Stimulated activated naive CD8-positive, alpha-beta T cell treated with anti-CD3 and anti-CD28 coated beads, Interleukin-15, Interleukin-2, amounts not matched to agents 100 ng/mL and 50 ng/mL, for 24 hours (primary cell): ENCODE measurements around the gene CFAP44.
"Not testable (repeated sequence)": the region's sequence is repeated elsewhere in the genome, so short reads cannot be mapped to it uniquely, and the experiment has no call there.

ENCODE experiments used
- H3K27ac Mint-ChIP-seq: one replicate; pipeline ENCODE4 v1.8.0; 2021; ENCODE audit warnings: mild to moderate bottlenecking, mixed read lengths
- H3K27me3 Mint-ChIP-seq: one replicate; pipeline ENCODE4 v1.8.0; 2021; ENCODE audit warnings: mixed read lengths
- H3K36me3 Mint-ChIP-seq: one replicate; pipeline ENCODE4 v1.8.0; 2021; ENCODE audit warnings: low read depth, mixed read lengths
- H3K4me1 Mint-ChIP-seq: one replicate; pipeline ENCODE4 v1.8.0; 2021; ENCODE audit warnings: low read depth, mixed read lengths
- H3K4me3 Mint-ChIP-seq: one replicate; pipeline ENCODE4 v1.8.0; 2021; ENCODE audit warnings: mild to moderate bottlenecking, mixed read lengths
- H3K9me3 Mint-ChIP-seq: one replicate; pipeline ENCODE4 v1.8.0; 2021; ENCODE audit warnings: mixed read lengths

Gene CFAP44

DNA sequence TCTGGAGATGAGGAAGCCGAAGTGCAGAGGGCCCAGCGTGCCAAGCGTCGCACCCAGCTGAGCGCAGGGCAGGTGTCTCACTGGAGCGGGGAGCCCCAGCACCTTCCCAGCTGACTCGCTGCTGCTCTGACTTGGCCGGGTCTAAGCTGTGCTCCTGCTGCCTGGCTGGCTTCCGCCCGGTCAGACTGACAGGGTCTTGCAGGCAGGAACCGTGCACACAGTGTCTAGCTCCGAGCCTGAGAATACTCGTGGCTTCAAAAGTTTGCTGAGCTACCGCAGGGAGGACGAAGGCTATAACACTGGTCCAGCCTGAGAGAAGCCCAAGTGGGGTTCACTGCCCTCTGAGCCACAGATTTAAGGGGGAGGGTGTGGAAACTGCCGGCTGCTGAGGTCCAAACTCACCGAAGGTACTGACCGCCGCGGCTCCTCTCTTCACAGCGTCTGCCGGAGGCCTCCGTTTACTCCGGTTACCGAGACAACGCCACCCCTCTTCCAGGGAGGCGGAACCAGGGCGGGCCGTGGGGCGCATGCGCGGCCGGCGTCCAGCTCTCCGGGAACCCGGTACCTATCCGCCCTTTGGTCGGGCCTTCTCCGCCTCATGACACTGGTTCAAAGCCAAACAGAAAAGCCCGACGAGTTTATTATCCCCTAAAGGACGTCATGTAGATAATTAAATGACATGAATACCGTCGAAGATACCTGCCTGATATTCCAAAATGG, at the start of gene CFAP44:
Gene CFAP44, minus strand, starts transcription at position 443 of the 720 bp plus-strand sequence. CDS start 7,829 bp downstream, outside the sequence.
- Mint-ChIP-seq H3K4me3 (no peak within 1 kb of the TSS), H3K9me3 (no peaks in the 10 kb centered on the region), H3K4me1 (peaks cover 10% of the 10 kb centered on the region), H3K27ac (no peak within 1 kb of the TSS), H3K36me3 (peaks cover 37% of the 10 kb centered on the region), H3K27me3 (no peaks in the 10 kb centered on the region)

GRCh38 chr3:113485161-113485609, 43.9 kb upstream of the CFAP44 start:
- Mint-ChIP-seq H3K27me3 (no peaks in the 10 kb centered on the region), H3K4me3 (no peak overlapping the region), H3K4me1 (peaks cover 4% of the 10 kb centered on the region), H3K27ac (no peak overlapping the region), H3K36me3 (peaks cover 42% of the 10 kb centered on the region), H3K9me3 (no peaks in the 10 kb centered on the region)

DNA sequence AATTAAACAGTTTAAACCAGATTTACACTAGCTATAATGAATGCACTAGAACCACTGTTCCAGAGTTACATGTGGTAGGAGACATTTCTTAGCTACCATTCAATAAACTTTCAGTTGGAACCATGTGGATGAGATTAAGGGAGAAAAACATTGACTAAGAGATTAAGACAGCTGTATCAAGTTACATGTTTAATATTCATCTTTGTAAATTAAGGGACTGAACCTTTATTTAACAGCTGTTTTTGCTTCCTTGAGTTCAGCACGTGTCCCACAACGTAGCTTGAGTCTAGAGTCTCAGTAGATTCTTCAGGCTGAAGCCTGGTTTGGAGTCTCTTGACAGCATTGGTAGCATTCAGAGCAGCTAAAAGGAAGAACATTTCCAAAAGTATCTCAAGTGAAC, 27.2 kb upstream of the CFAP44 start:
- no peaks in the 10 kb centered on the region for H3K4me1 Mint-ChIP-seq
- no peak overlapping the region for H3K27ac Mint-ChIP-seq
- H3K36me3 Mint-ChIP-seq: peaks cover 65% of the 10 kb centered on the region
- no peaks in the 10 kb centered on the region for H3K27me3 Mint-ChIP-seq
- no peak overlapping the region for H3K4me3 Mint-ChIP-seq
- peaks cover 9% of the 10 kb centered on the region for H3K9me3 Mint-ChIP-seq

DNA sequence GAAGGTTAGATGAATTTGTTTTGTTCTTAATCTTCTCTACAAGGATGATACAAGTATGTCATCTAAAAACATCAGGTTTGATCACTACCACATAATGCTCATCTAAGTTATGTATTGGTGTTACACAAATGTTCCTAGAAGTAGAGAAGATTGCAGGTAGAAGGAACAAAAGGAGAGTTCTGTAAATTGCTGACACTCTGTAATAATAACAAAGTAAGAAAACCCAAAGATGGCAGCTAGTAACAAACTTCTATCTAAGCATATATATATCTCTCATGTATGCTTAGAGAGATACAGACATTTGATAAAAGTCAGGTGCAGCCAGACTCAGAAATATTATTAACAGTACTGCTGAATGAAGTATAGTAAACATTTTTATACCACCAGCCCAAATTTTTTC, 20.2 kb upstream of the CFAP44 start:
- Mint-ChIP-seq H3K36me3 (peaks cover 82% of the 10 kb centered on the region), H3K27me3 (no peaks in the 10 kb centered on the region), H3K9me3 (peaks cover 7% of the 10 kb centered on the region), H3K4me1 (no peaks in the 10 kb centered on the region), H3K27ac (no peak overlapping the region), H3K4me3 (no peak overlapping the region)

DNA sequence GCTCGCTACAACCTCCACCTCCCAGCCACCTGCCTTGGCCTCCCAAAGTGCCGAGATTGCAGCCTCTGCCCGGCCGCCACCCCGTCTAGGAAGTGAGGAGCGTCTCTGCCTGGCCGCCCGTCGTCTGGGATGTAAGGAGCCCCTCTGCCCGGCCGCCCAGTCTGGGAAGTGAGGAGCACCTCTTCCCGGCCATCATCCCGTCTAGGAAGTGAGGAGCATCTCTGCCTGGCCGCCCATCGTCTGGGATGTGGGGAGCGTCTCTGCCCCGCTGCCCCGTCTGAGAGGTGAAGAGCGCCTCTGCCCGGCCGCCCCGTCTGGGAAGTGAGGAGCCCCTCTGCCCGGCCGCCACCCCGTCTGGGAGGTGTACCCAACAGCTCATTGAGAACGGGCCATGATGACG, 17.3 kb upstream of the CFAP44 start:
- H3K9me3 Mint-ChIP-seq, H3K4me3 Mint-ChIP-seq, H3K4me1 Mint-ChIP-seq, H3K27me3 Mint-ChIP-seq, H3K27ac Mint-ChIP-seq: not testable (repeated sequence)
- H3K36me3 Mint-ChIP-seq: peaks cover 70% of the 10 kb centered on the region

- Mint-ChIP-seq H3K27me3 (no peaks in the 10 kb centered on the region), H3K9me3 (no peaks in the 10 kb centered on the region), H3K36me3 (peaks cover 62% of the 10 kb centered on the region), H3K4me1 (no peaks in the 10 kb centered on the region), H3K27ac (no peak overlapping the region), H3K4me3 (no peak overlapping the region)
These were observed 14.2 kb upstream of the CFAP44 start for GRCh38 chr3:113455446-113455845.

DNA sequence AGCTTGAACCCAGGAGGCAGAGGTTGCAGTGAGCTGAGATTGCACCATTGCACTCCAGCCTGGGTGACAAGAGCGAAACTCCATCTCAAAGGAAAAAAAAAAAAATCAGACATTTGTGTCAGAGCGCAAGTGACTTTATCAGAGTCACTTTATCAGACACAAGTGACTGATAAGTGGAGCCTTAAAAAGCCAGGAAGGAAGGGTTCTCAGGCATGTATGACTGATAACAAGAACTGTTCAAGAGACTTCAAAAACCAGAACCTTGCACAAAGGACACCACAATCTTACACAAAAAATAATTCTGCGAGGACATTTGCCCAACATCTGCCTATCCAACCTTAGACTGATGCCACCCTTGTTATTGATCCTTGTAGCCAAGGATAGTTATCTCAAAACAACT, 13.3 kb upstream of the CFAP44 start:
- Mint-ChIP-seq H3K27ac (no peak overlapping the region), H3K36me3 (peaks cover 54% of the 10 kb centered on the region), H3K4me3 (no peak overlapping the region), H3K4me1 (no peaks in the 10 kb centered on the region), H3K9me3 (no peaks in the 10 kb centered on the region), H3K27me3 (no peaks in the 10 kb centered on the region)

DNA sequence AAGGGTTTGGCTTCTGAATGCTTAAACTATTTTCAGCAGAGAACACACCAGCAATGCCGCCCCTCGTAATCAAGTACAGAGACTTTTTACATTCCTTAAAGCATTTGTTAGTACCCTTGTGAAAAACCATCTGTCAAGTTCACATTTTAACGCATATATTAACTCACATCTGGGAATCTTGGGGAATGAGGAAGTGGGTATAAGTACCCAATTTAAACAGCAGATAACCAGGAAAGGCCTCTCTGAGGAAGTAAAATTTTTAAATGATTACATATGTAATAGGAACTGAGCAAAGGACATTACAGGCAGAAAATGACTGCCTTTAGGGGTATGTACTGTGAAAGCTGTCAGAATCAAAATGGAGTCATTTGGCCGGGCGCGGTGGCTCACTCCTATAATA, 12.8 kb upstream of the CFAP44 start:
- peaks cover 50% of the 10 kb centered on the region for H3K36me3 Mint-ChIP-seq
- H3K4me1 Mint-ChIP-seq: no peaks in the 10 kb centered on the region
- H3K27ac Mint-ChIP-seq: no peak overlapping the region
- H3K27me3 Mint-ChIP-seq: no peaks in the 10 kb centered on the region
- no peaks in the 10 kb centered on the region for H3K9me3 Mint-ChIP-seq
- H3K4me3 Mint-ChIP-seq: no peak overlapping the region

- Mint-ChIP-seq H3K4me3 (no peak overlapping the region), H3K27me3 (no peaks in the 10 kb centered on the region), H3K36me3 (peaks cover 45% of the 10 kb centered on the region), H3K4me1 (no peaks in the 10 kb centered on the region), H3K27ac (no peak overlapping the region), H3K9me3 (no peaks in the 10 kb centered on the region)
These were observed 9.6 kb upstream of the CFAP44 start for GRCh38 chr3:113450911-113451310.

DNA sequence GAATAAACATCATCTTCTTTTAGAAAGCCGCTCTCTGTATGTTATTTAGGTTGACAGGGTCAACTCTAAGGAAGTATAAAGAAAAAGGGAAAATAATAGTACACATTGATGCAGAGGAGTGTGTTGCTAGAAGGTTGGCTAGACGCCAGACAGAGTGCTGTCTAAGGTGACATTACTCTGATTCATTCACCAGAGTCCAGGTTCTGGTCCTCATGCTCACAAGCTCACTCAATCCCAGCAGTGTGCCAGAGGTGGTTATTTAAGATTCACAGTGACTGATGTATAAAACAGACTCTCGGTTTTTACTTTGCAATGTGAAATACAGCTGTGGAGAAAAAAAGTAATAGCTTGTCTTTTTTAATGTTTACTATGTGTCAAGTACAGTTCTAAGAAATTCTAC, 1.7 kb downstream of the CFAP44 start:
- H3K27ac Mint-ChIP-seq: no peak overlapping the region
- peaks cover 24% of the 10 kb centered on the region for H3K36me3 Mint-ChIP-seq
- no peak overlapping the region for H3K4me3 Mint-ChIP-seq
- H3K27me3 Mint-ChIP-seq: no peaks in the 10 kb centered on the region
- no peaks in the 10 kb centered on the region for H3K9me3 Mint-ChIP-seq
- peaks cover 10% of the 10 kb centered on the region for H3K4me1 Mint-ChIP-seq

DNA sequence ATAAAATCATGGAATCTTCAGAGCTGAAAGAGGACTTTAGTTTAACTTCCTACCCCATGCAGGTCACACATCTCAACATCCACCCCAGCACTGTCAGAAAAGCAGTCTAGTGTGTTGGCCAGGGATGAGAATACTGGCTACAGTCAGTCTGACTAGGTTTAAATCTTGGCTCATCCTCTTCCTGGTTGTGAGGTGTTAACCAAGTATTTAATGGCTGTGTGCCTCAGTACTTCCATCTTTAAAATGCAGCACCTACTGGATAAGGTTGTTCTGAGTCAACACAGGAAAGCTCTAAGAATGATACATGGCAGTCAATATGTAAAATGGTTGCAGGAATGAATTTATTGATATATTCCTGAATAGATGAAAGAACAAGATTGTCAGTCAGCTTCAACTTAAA, 3.1 kb downstream of the CFAP44 start:
- Mint-ChIP-seq H3K9me3 (no peaks in the 10 kb centered on the region), H3K4me1 (peaks cover 10% of the 10 kb centered on the region), H3K27ac (no peak overlapping the region), H3K36me3 (peaks cover 27% of the 10 kb centered on the region), H3K4me3 (no peak overlapping the region), H3K27me3 (no peaks in the 10 kb centered on the region)

GRCh38 chr3:113437411-113437810, 3.9 kb downstream of the CFAP44 start:
- Mint-ChIP-seq H3K4me3 (no peak overlapping the region), H3K36me3 (peaks cover 28% of the 10 kb centered on the region), H3K4me1 (peaks cover 10% of the 10 kb centered on the region), H3K27ac (no peak overlapping the region), H3K9me3 (no peaks in the 10 kb centered on the region), H3K27me3 (no peaks in the 10 kb centered on the region)

DNA sequence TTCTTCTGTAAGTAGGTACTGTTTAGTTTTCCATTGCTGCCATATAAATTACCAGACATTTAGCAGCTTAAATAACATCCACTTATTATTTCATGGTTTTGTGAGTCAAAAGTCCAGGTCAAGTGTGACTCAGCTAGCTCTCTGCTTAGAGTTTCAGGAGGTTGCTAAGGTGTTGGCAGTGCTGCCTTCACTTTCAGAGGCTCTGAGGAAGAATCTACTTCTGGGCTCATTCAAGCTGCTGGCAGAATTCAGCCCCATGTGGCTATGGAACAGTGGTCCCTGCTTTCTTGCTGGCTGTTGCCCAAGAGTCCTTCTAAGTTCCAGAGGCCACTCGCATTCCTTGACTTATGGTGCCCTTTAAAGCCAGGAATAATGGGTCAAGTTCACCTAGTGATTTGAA, 4.5 kb downstream of the CFAP44 start:
- no peak overlapping the region for H3K4me3 Mint-ChIP-seq
- H3K27ac Mint-ChIP-seq: no peak overlapping the region
- H3K4me1 Mint-ChIP-seq: peaks cover 8% of the 10 kb centered on the region
- peaks cover 31% of the 10 kb centered on the region for H3K36me3 Mint-ChIP-seq
- H3K27me3 Mint-ChIP-seq: no peaks in the 10 kb centered on the region
- H3K9me3 Mint-ChIP-seq: no peaks in the 10 kb centered on the region

DNA sequence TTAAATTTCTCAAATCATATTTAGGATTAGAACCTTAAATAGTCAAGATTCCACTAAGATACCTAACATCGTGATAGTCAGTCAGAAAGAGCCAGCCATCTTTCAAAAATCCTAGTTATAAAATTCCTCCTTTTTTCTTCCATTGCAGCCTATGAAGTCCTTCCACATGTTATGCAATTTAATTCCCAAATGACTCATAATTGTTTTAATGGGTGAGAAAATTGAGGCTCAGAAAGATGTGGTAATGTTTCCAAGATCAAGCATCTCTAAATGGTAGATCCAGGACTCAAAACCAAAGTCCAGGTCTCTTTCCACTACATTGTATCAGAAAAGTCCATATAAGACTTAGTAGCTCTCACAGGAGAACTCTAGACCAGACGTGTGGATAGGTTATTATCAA, 9.5 kb downstream of the CFAP44 start:
- Mint-ChIP-seq H3K4me3 (no peak overlapping the region), H3K36me3 (peaks cover 57% of the 10 kb centered on the region), H3K27me3 (no peaks in the 10 kb centered on the region), H3K4me1 (peaks cover 5% of the 10 kb centered on the region), H3K27ac (no peak overlapping the region), H3K9me3 (peaks cover 4% of the 10 kb centered on the region)

GRCh38 chr3:113428581-113428980, 12.7 kb downstream of the CFAP44 start:
- H3K4me3 Mint-ChIP-seq: no peak overlapping the region
- peaks cover 86% of the 10 kb centered on the region for H3K36me3 Mint-ChIP-seq

GRCh38 chr3:113423699-113424098, 17.6 kb downstream of the CFAP44 start:
- H3K36me3 Mint-ChIP-seq: peaks cover 72% of the 10 kb centered on the region

More at GRCh38 chr3:113428581-113428980, 12.7 kb downstream of the CFAP44 start:
- H3K4me1 Mint-ChIP-seq: no peaks in the 10 kb centered on the region
- H3K9me3 Mint-ChIP-seq: peaks cover 21% of the 10 kb centered on the region
- H3K27ac Mint-ChIP-seq: no peak overlapping the region
- no peaks in the 10 kb centered on the region for H3K27me3 Mint-ChIP-seq

More at GRCh38 chr3:113423699-113424098, 17.6 kb downstream of the CFAP44 start:
- H3K9me3 Mint-ChIP-seq: peaks cover 21% of the 10 kb centered on the region
- H3K4me3 Mint-ChIP-seq: no peak overlapping the region
- no peak overlapping the region for H3K27ac Mint-ChIP-seq
- no peaks in the 10 kb centered on the region for H3K27me3 Mint-ChIP-seq
- H3K4me1 Mint-ChIP-seq: peaks cover 8% of the 10 kb centered on the region
